HG03521 (cell line): ENCODE results near the gene TNFAIP8.

Experiments
- ATAC-seq: cut with Tn5 transposase; IDR thresholded peaks from one replicate; pipeline ENCODE4 v1.9.1; 2021; ENCODE audit warnings: mild to moderate bottlenecking, moderate library complexity; ENCODE audit not compliant: unreplicated experiment

The TNFAIP8 gene

GRCh38 chr5:119355685-119356611, at the start of gene TNFAIP8:
Gene TNFAIP8, plus strand, starts transcription at chr5:119356019. Its CDS starts 72 bp downstream, at chr5:119356091.
- ATAC-seq = peak; percentile 42

DNA sequence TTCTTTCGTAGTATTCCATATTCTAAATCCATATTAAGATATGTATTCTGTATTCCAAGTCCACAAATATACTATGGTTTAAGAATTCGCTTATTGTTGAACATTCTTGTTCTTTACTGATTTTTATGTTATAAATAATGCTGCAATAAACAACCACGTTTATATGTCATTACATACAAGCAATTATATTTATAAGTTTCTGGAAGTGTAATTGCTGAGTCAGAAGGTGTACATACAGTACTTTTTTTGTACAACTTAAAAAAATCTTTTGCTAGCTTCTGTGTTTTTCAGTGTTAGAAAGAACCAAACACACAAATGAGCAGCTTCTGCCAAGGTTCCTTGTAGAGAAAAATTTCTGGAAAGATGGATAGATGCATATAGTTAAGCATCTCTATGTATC, 48.6 kb upstream of the TNFAIP8 start:
- no peak for ATAC-seq

- no peak for ATAC-seq
Observed at GRCh38 chr5:119309326-119309725, 46.5 kb upstream of the TNFAIP8 start.

GRCh38 chr5:119311688-119312087, 44.1 kb upstream of the TNFAIP8 start:
- no peak for ATAC-seq

- ATAC-seq = no peak
Observed at GRCh38 chr5:119312403-119312802, 43.4 kb upstream of the TNFAIP8 start.

DNA sequence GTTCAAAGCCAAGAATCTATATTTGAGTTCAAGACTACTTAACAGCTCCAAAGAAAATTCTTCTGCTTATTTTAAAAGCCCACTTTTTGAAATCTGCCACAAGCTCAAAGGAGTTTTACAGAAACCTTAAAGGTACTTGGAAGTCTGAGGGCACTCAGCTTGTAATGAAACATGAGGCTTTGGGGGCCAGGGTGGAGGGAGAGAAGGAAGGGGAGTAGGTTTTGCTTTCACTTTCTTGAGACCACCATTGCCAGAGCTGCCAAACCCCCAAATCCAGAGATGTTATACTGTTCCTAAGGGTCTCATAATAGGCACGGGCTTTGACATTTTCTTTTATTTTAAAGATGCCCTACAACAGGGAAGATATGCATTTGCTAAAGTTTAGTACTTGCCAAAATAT, 42.6 kb upstream of the TNFAIP8 start:
- ATAC-seq = no peak

DNA sequence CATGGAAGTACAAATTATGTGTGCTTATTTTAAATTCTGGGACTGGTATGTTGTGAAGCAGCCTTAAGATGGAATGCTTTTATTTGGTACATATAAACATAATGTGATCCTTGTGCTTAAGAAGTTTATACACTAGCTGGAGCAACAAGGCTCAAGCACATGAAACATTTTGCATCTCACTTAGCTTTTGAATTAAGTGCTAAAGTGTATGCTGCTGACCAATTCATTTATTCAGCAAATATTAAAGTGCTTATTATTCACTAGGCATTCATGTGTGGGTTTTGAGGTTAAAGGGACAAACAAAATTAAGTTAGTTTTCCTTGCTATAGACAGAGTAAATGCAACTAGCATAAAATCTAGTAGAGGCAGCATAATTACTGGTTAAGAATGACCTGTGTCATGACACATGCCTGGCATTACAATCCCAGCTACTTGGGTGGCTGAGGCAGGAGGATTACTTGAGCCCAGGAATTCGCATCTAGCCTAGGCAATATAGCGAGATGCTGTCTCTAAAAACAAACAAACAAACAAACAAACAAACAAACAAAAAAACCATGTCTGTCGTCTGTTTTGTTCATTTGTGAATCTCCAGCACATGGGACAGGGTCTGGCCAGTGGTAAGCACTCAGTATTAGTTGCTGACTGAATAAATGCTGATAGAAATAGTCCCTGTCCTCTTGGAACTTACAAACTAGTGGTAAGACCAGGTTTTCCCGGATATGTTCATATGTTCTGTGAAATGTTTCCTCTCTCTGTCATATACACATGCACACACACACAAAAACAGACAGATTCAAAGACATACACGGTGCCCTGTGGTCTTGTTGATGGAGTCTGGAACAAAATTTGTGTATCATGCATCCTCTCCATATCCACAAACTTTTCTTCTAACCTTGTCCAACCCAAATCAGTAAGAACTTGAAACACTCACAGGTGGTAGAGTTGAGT, 41.9 kb upstream of the TNFAIP8 start:
- ATAC-seq = no peak

DNA sequence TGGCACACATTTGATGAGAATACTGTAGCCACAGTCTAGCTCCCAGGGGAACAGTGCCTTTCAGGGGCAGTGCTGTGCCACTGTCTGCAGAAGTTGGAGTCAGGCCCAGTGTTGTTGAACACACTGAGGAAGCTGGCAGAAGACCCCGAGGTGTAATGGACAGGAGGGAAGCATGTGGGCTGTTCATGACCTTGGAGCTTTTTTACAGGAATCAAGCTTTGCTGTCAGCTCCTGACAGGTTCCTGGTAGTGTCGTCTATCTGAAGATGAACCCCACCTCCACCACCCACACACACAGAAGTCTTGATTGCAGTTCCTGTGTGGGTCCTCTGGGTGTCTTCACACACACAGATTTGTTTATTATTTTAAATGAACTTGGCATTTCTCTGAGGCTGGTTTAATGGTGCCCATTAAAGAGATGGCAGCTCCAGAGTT, 40.3 kb upstream of the TNFAIP8 start:
- peak; percentile 82 for ATAC-seq

DNA sequence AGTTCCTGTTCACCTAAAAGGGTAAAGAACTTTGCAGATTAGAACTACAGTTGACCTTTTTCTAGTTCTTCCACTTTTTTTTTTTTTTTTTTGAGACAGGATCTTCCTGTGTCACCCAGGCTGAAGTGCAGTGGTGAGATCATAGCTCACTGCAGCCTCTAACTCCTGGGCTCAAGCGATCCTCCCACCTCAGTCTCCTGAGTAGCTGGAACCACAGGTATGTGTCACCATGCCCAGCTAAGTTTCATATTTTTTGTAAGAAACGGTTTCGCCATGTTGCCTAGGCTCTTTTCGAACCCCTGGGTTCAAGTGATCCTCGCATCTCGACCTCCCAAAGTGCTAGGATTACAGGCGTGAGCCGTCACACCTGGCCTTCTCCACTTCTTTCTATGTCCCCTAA, 39.7 kb upstream of the TNFAIP8 start:
- no peak for ATAC-seq

- ATAC-seq = no peak
Observed at GRCh38 chr5:119316906-119317305, 38.9 kb upstream of the TNFAIP8 start.

DNA sequence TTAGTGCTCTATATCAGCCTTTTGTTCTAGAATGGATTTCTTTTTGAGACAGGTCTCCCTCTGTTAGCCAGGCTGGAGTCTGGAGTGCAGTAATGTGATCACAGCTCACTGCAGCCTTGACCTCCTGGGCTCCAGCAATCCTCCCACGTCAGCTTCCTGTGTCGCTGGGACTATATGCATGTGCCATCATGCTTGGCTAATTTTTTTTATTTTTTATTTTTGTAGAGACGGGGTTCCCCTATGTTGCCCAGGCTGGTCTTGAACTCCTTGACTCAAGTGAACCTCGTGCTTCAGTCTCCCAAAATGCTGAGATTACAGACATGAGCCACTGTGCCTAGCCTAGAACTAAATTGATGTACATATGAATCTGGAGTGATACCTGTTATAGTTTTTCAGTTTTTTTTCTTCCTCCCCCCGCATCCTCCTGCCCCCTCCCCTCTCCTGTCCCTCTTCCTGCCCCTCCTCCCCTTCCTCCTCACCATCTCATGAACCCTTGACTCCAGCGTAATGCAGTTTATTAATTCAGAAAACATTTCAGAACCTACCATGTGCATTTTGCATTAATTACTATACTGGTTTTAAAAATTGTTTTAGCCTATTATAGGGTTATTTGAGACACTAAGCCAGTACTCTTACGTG, 37.4 kb upstream of the TNFAIP8 start:
- no peak for ATAC-seq

DNA sequence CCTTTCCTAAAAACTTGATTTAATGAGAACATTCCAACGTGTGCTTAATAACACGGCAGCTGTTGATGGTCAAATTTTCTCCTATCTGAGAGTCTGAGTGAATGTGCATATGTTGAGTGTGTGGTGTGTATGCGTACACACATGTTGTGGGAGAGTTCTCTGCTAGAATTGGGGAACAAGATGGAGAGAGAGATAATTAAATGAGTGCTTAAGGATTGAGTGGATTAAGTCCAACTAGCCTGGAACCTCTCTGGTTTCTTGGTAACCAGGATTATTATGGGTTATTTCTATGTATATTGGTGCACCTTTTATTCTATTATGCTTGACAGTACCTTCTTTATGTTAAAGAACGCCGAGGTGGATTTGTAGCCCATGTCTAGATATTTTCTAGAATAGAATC, 36.4 kb upstream of the TNFAIP8 start:
- ATAC-seq = no peak

- no peak for ATAC-seq
Observed at GRCh38 chr5:119319890-119320289, 35.9 kb upstream of the TNFAIP8 start.

DNA sequence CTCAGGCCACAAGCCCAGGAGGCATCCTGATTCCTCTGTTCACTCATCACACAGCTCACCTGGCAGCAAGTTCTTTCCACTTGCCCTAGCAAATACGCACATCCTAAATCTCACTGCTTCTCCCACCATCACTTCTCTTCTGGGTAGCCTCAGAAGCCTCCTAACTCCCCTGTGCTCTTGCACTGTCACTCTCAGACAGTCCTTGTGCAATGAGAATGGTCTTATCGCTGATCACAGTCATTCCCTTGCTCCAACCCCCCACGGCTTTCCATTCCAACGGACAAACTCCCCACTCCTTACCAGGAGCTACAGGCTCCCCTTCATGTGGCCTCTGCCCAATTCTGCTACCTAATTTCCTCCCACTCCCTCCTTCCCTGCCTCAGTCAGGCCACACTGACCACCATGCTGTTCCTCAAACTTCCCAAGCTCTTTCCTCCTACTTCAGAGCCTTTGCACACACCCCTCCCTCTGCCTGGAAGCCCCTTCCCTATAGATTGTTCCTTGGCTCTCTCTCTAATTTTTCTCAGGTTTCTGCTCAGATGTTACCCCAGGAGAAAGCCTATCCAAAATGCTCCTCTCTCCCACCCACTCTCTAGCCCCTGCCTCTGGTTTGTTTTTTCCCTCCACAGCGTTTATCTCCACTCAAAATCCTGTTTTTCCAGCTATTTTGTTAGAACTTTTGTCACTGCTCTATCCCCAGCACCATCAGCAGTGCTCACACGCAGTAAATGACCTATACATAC, 34.1 kb upstream of the TNFAIP8 start:
- no peak for ATAC-seq

GRCh38 chr5:119322312-119322947, 33.4 kb upstream of the TNFAIP8 start:
- ATAC-seq = no peak

DNA sequence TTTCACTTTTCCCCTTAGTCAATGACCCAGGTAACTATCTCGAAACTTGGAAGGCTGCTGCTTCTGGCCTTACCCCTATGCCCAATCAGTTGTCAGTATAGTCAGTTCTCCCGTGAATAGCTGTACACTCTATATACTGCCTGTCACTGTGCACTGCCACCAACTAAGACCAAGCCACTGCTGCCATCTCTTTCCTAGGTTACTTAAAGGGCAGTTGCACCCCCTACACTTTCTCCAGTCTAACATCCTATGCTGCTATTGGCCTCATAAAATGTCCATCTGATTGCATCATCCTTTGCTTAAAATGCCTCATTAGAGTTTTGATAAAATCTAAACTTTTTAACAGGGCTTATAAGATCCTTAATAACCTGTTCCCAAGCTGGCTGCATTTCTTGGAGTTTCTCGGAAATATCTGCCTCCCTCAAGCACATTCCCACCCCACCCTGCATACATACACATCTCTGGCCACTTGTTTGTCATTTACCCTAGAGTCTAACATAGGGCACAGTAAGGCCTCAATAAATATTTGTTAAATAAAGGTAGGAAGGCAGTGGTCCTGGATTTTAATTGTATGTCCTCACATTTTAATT, 32.8 kb upstream of the TNFAIP8 start:
- peak; percentile 41 for ATAC-seq

- ATAC-seq = no peak
Observed at GRCh38 chr5:119323601-119324000, 32.2 kb upstream of the TNFAIP8 start.

- no peak for ATAC-seq
Observed at GRCh38 chr5:119324842-119325241, 31.0 kb upstream of the TNFAIP8 start.

GRCh38 chr5:119327018-119327417, 28.8 kb upstream of the TNFAIP8 start:
- ATAC-seq = no peak
